Daoy (cell line): Measurements from ENCODE around the gene ACAN. TPM values are rescaled to one million over a fixed set of nuclear protein-coding genes. Genes with fewer than 3 reads are reported as not detected.

Experiments used
- DNase-seq: peaks from one replicate; pipeline ENCODE4 v3.0.0-alpha.2; 2015; ENCODE audit warnings: low read depth
- total RNA-seq: library from RNA; depleted of rRNA; stranded (reverse); fragments of >200 nt; shearing (Covaris generic); gene quantifications from 2 replicates; pipeline ENCODE4 v1.2.3, GENCODE V29; 2014

ACAN gene
- total RNA-seq, 1 experiment from 2014 or later, result not detected

DNA sequence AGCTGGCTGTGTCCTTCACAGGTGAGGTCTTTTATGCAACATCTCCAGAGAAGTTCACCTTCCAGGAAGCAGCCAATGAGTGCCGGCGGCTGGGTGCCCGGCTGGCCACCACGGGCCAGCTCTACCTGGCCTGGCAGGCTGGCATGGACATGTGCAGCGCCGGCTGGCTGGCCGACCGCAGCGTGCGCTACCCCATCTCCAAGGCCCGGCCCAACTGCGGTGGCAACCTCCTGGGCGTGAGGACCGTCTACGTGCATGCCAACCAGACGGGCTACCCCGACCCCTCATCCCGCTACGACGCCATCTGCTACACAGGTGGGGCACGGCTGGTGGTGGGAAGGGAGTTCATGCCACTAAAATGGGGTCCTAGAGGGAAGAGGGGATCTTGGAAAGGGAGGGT, 40.1 kb downstream of the ACAN start:
- no peak for DNase-seq

DNA sequence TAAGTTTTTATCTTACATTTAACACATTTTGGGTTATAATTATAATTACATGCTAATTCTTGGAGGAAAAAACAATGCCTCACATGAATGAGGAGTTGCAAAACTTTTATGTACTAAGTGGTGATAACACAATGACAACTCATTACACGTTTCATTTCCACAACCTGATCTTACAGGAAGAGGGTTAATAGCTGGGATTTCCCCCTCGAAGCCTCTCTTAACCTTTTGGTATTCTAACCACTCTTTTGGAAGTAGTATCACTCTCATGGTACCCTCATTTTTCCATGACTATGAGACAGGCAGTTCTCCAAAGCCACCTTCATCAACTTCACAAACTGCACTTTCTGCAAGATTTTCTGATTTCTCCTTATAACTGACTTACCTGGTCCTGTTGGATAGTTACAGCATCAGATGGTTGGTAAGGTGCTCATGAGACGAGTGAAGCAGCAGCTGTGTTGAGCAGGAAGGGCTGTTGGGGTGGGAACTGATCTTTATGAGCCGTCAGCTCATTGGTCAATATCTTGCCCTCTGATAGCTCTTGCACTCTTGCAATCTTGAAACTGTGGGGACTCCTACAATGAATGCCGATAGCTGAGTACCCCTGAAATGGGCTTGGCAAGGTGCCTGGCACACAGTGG, 41.6 kb downstream of the ACAN start:
- DNase-seq, result no peak

DNA sequence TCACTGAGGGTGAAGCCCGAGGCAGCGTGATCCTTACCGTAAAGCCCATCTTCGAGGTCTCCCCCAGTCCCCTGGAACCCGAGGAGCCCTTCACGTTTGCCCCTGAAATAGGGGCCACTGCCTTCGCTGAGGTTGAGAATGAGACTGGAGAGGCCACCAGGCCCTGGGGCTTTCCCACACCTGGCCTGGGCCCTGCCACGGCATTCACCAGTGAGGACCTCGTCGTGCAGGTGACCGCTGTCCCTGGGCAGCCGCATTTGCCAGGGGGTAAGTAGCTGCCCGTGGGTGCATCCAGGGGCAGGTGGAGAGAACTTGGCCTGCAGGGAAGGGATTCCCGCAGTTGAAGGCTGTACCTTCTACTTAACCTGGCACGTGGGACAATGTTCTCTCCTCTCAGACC, 42.4 kb downstream of the ACAN start:
- no peak for DNase-seq

DNA sequence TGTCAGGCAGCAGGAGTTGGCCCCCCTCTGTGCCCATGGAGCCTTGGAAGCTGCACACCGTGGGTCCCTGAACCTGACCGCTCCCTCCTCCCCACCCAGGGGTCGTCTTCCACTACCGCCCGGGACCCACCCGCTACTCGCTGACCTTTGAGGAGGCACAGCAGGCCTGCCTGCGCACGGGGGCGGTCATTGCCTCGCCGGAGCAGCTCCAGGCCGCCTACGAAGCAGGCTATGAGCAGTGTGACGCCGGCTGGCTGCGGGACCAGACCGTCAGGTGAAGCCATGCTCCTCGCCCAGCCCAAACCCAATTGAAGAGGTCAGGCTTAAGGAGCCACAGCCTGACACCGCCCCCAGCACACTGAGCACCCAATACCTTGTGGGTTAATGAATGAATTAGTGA, 43.9 kb downstream of the ACAN start:
- DNase-seq, result no peak

DNA sequence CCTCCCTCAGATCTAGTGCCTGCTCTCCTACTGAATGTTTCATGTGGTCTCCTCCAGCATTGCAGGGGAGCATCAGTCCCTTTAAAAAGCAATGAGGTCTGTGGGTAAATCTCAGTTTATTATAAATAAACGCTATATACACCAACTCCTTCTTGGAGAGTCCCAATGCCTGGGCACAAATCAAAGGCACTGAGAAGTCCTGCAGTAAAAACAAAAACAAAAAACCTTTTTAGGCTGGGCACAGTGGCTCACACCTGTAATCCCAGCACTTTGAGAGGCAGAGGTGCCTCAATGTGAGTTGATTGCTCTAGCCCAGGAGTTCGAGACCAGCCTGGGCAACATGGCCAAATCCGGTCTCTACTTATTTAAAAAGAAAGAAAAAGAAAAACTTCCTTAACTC, 45.0 kb downstream of the ACAN start:
- no peak for DNase-seq

DNA sequence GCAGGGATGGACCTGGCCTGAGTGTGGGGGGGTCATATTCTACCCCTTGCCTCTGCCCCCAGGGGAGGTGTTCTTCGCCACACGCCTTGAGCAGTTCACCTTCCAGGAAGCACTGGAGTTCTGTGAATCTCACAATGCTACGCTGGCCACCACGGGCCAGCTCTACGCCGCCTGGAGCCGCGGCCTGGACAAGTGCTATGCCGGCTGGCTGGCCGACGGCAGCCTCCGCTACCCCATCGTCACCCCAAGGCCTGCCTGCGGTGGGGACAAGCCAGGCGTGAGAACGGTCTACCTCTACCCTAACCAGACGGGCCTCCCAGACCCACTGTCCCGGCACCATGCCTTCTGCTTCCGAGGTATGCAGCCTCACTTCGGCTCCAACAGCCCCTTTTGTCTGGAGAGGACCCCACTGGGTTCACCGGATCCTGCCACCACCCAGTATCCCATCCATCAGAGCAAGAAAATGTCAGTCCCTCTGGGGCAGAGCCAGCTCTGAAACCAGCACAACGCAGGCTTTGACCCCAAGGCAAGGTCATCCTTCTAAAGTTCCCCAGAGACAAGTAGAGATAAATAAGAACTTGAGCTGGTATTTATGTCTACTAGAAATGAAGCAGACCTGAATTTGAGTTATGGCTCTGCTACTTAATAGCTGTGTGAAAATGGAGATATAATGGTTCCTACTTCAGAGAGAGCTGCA, 46.3 kb downstream of the ACAN start:
- DNase-seq, result no peak

DNA sequence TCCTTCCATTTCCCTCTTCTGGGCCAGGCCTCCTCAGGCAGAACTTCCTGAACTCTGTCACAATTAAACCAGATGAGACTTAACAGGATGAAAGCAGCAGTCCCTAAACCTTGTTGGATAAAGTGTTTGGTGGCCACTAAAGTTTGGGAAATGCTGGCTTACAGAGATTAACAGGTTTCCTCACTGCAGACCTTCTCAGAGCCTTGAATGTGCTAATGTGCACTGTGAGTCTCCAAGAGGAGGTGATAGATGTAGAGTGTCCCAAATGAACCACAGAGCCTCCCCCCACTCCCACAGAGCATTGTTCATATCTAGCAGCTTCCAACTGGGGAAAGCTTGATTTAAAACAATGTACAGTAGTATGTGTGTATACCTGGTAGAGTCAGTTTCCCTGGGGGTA, 49.2 kb downstream of the ACAN start:
- DNase-seq, result no peak

DNA sequence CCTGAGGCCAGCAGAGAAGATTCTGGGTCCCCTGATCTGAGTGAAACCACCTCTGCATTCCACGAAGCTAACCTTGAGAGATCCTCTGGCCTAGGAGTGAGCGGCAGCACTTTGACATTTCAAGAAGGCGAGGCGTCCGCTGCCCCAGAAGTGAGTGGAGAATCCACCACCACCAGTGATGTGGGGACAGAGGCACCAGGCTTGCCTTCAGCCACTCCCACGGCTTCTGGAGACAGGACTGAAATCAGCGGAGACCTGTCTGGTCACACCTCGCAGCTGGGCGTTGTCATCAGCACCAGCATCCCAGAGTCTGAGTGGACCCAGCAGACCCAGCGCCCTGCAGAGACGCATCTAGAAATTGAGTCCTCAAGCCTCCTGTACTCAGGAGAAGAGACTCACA, 55.7 kb downstream of the ACAN start:
- DNase-seq, result no peak

DNA sequence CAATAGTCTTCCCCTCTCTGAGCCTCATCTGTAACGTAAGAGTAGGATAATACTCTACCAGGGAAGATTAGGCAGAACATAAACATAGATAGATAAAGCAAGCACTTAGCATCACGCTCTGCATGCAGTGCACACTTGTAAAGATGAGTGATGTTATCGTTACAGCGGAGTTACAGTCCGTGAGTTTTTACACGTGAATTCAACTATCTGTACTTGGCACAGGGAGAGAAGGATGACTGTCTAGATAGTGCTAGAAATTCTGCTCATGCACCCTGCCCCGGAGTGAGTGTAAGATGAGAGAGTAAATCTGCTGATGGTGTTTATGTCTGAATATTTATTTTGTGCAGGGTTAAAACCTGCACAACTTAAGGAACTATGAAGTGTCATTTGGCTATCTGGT, 56.3 kb downstream of the ACAN start:
- no peak for DNase-seq

DNA sequence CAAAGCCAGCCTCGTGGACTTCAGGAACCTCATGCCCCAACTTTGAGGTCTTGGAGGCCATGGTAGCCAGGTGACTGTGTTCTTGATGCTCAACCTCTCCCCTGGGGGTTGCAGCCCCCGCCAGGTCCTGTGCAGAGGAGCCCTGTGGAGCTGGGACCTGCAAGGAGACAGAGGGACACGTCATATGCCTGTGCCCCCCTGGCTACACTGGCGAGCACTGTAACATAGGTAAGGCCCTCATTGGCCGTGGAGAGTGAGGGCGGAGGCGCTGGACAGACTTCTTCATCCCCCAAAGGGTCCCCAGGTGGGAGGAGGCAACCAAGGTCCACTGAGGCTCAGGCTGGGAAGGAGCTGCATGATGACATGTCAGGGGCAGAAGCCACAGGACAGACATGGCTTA, 57.0 kb downstream of the ACAN start:
- no peak for DNase-seq

DNA sequence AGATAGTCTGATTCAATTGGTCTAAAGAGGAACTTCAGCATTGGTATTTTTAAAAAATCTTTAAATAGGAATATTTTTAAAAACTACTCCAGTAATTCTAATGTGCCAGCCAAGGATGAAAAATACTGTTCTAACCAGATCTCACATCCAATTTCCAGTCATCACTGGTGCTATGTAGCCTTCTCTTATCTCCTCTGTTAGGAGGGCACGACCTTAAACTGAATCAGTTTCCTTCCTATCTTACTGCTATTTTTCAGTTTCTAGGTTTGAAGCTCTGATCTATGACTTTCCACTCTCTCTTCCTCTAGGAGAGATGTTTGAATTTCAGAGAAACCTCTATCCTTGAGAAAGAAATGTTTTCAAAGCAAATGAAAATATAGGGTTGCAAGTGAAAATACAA, 60.2 kb downstream of the ACAN start:
- DNase-seq, result no peak

DNA sequence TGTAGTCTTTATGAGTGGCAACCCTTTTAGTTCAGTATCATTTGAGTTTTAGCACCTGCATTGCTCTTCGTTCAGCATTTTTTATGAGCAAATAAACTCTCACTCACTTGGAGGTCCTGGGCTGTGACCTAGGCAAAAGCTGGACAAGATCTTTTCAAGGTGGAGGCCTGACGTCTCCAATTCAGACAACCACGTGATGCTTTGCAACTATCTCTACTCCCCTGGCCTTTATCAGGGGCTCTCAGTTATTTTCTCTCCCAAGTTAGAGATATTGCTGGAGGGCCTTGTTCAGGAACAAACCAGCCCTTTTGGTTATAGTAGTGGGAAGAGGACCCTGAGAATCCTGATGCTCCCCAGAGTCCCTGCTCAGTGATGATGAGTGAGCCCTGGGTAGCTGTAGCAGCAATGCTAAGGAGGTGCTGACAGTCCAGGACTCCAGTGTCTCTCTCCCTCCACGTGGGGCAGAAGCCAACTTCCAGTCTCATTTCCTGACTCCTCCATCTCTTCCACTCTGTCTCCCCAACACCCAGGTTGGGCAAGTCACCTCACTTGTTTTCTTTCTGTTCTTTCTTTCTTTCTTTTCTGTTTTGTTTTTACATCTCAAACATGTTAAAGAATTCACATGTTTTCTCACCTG, 61.7 kb downstream of the ACAN start:
- no peak for DNase-seq

DNA sequence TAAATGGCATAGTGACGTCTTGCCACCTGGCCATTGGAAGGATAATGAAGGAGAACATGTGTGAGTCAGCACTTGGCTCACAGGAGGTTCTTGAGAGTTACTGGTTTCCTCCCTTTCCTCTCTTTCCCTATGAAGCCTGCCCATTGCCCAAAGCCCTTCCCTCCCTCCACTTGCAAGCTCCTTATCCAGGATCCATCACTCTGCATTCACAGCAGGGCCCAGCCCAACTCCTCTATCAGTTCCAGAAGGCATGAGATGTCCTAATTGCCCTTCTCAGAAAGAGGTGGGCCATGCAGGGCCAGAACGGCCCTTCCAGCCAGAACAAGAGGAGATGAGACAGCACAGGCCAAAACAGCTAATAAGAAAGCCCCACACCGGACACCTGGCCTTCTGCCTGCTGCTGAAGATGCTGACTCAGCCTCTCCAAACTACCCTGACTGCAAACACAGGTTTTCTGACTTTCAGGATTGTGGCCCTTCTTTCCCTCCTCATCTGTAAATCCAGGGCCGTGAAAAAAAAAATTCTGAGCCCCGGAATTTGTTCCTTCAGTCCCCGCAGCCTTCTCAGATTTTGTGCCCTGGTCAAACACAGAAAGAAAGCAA, 62.4 kb downstream of the ACAN start:
- no peak for DNase-seq

DNA sequence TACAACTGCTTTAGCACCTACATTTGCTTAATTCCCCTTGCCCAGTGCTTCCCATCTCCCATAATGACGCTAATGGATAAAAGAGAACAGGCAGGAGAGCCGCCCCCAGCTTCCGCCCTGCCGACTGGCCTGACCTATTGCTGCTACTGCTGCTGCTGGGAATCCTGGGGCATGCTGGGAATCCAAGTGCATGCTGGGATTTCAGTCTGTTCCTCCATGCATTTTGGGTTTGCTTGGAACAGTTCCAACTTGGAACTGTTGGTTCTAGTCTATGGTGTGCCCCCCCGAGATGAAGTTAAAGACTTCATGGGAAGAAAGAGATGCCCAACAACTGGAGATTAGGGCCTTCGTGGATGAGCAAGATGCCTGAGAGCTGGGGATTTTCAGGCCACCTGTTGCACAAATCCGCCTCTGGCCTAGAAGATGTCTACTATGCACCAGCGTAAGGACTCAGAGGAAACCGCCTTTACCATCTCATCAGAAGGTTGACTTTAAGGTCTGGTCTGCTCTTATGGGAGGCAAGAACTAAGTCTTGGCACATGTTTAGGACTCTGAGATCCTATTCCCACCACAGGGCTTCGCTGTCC, 63.2 kb downstream of the ACAN start:
- no peak for DNase-seq

DNA sequence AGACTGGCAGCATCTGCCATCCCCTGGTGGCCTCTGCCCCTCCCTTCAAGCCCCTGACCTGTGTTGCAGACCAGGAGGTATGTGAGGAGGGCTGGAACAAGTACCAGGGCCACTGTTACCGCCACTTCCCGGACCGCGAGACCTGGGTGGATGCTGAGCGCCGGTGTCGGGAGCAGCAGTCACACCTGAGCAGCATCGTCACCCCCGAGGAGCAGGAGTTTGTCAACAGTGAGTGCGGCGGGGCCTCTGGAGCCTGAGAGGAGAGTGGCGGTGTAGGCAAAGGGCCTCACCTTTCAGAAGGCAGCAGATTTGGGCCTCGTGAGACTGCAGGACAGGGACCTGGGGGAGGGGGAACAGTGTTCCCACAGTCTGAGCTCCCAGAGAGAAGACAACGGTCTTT, 68.1 kb downstream of the ACAN start:
- DNase-seq, result no peak

DNA sequence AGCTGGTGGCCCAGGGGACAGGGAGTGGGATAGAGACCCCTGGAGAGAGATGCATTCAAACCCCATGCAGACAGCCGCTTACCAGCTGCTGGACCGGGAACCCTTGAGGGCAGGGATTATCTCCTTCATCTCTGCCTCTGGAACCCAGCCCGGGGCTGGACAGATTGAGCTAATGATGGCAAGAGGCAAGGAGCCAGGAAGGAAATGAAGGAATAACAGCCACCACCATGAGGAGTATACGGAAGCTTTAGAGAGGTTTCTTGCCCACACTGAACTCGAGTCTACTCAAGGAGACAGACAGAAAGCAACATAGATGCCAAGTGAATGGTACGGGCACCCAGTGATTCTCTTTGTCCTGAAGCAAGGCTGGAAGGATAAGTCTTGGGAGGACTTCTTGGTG, 68.9 kb downstream of the ACAN start:
- no peak for DNase-seq

DNA sequence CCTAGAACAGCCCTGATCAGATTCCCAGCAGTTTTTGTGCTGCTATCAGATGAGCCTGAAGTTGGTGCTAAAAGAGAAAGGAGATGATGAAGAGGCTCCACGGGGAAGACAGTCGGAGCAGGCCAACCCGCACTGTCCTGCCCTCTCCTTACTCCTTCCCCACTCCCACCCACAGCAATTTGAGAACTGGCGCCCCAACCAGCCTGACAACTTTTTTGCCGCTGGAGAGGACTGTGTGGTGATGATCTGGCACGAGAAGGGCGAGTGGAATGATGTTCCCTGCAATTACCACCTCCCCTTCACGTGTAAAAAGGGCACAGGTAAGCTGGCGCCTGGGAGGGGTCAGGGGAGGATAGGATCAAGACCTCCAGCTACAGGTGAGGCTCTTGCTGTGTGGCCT, 69.5 kb downstream of the ACAN start:
- DNase-seq, result no peak

DNA sequence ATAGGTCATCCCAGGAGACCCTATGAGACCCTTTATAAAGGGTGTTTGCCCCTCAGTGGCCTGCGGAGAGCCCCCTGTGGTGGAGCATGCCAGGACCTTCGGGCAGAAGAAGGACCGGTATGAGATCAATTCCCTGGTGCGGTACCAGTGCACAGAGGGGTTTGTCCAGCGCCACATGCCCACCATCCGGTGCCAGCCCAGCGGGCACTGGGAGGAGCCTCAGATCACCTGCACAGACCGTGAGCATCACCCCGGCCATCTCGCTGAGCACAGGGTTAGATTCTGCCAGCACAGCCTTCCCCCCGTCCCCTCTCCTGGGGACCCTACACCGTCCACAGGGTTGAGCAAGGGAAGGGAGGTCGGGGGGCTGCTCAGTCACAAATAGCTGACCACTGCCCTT, 70.5 kb downstream of the ACAN start:
- DNase-seq, result no peak

DNA sequence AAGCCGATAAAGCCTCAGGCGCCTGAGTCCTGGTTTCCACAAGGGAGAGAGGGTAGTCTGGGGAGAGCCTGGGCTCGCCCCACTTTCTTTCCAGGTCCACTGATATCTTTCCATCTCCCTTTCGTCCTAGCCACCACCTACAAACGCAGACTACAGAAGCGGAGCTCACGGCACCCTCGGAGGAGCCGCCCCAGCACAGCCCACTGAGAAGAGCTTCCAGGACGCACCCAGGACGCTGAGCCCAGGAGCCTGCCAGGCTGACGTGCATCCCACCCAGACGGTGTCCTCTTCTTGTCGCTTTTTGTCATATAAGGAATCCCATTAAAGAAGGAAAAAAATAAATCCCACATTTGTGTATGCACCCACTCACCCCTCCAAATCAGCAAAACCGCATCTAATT, 71.0 kb downstream of the ACAN start:
- no peak for DNase-seq

DNA sequence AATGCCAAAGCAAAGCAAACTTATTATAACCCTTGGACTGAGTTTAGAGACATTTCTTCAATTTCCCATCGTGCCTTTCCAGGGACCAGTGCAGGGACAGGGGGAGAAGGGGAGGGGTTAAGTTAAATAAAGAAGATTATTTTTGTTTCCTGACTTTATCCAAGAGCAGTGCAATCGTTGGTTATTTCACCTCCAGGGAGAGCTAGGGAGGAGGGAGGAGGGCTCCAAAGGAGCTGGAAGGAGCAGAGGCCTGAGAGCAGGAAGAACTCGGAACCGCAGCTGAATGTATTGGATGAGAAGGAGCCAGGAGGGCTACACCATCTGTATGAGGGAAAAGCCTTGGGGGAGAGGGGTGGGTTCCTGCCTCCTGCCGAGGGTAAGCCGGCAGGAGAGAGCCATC, 71.4 kb downstream of the ACAN start:
- DNase-seq, result no peak

DNA sequence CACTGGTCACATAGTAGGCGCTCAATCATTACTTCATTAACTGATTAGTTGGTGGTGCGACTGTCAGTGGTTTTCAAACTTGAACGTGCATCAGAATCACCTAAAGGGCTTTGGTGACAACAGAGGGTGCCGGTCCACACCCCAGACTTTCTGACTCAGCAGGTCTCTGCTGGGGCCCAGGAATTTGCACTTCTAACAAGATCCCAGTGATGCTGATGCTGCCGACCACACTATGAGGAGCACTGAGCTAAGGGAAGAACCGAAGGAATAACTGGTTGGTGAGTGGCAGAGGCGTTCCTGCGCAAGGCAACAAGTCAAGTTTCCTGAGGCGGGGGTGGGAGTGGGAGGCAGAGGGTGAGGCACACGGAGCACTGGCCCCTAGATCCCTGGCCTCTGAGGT, 73.3 kb downstream of the ACAN start:
- no peak for DNase-seq

DNA sequence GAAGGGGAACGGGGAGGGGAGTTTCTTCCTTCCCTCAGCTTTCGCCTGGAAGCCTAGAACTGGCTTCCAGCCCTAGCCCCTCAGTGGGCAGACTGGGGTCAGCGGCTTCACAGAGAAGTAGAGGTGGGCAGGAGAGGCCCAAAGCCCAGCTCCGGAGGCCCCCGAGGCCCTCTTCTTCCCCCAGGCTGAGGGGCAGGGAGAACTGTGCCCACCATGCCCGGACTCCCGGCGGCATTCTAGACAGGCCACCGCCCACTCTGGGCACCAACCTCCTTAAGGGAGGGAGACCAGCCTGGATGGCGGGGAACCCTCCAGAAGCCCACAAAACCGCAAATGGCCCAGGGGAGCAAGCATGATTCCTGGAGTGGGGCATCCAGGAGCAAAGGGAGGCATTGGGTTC, 74.2 kb downstream of the ACAN start:
- DNase-seq, result no peak

DNA sequence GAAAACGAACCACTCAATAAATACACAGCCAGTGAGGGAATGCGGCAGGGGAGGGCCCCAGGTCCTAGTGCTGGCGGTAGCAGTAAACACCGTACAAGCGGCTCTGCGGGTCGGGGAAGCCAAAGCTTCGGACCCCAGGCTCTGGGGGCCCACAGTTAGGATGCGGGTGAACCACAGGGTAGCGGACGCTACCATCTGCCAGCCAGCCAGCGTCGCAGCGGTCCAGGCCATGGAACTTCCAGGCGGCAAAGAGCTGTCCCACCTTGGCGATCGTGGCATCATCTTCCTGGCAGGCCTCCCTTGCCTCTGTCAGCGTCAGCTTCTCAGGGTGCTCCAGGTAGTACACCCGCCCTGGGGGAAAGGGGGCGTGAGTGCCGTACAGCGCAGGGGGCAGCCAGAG, 74.7 kb downstream of the ACAN start:
- no peak for DNase-seq
